Upper lobe of left lung (tissue), 4 donors: ENCODE measurements around the gene TMEM167A.

ENCODE experiments used
- EP300 ChIP-seq, 4 donors: sonication (generic); formaldehyde crosslinking; IDR thresholded peaks; one replicate each; pipeline ENCODE4 v1.5.1; 2017; ENCODE audit warnings: antibody characterized with exemption in 4 of 4, control low read depth in 2 of 4
- POLR2A ChIP-seq, 4 donors: fragments of 450-650 bp; IDR thresholded peaks; one replicate each; pipeline ENCODE4 v1.5.1; 2016 to 2017; ENCODE audit warnings: antibody characterized with exemption in 4 of 4, mild to moderate bottlenecking in 2 of 4
- POLR2AphosphoS5 ChIP-seq, 2 donors: sonication (generic); formaldehyde crosslinking; IDR thresholded peaks; one replicate each; pipeline ENCODE4 v1.5.1; 2017; ENCODE audit warnings: antibody characterized with exemption in 2 of 2
- TF ChIP-seq, protein P1 (sequence below), 6 experiments: fragments of 450-650 bp in 4 of 6; fragments of 200-600 bp in 2 of 6; sonication (generic) in 2 of 6; IDR thresholded peaks; one replicate each; pipeline ENCODE4 v1.5.1; 2016 to 2019; ENCODE audit warnings: antibody characterized with exemption in 6 of 6

DNA sequence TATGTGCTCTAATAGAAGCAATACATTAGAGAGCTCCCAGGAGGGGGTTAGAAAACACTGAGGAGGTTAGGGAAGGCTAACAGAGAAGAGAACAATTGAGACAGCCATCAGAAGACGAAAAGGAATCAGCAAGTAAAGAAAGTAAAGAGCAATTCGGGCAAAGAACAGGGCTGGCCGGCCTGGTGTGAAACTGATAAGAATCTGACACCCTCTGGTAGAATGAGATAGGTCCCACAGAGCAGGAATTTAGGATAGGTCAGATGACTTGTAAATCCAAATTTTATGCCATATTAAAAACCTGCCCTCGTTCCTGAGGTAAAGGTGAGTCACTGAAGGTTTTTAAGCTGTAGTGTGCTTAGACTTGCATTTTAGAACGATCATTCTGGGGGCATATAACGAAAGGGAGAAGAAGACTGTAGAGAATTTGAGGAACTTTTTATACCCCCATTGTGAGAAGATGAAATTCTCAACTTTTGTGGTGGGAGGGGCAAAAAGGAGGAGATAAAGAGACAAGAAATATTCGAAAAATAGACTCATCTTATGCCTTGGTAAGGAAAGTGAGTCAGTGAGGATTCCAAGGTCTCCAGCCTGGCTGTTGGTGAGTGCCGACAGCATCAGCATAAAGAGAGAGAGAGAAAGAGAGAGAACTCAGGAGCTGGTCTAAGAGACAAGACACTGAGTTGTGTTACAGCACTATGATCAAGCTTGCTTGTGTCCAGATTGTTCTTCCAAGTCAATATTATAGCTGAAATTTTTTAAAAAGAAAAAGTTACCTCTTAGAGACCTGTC, 51.3 kb downstream of the TMEM167A start:
- TF ChIP-seq, protein P1, sequence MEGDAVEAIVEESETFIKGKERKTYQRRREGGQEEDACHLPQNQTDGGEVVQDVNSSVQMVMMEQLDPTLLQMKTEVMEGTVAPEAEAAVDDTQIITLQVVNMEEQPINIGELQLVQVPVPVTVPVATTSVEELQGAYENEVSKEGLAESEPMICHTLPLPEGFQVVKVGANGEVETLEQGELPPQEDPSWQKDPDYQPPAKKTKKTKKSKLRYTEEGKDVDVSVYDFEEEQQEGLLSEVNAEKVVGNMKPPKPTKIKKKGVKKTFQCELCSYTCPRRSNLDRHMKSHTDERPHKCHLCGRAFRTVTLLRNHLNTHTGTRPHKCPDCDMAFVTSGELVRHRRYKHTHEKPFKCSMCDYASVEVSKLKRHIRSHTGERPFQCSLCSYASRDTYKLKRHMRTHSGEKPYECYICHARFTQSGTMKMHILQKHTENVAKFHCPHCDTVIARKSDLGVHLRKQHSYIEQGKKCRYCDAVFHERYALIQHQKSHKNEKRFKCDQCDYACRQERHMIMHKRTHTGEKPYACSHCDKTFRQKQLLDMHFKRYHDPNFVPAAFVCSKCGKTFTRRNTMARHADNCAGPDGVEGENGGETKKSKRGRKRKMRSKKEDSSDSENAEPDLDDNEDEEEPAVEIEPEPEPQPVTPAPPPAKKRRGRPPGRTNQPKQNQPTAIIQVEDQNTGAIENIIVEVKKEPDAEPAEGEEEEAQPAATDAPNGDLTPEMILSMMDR (IDR thresholded peaks at IDR 0.05): no peak
- TF ChIP-seq EP300 (IDR thresholded peaks at IDR 0.05) (no peak), POLR2A (IDR thresholded peaks at IDR 0.05) (no peak), POLR2AphosphoS5 (IDR thresholded peaks at IDR 0.05) (no peak)
